G401 (cell line): Measurements from ENCODE around the gene CTDSPL. TPM values are rescaled to one million over a fixed set of nuclear protein-coding genes. Genes with fewer than 3 reads are reported as not detected.

Experiments used
- DNase-seq: peaks from one replicate; pipeline ENCODE4 v3.0.0-alpha.2; 2015; ENCODE audit warnings: low spot score
- in situ Hi-C: cut with HindIII; loops from 2 replicates; pipeline ENCODE4 v1.10.0; 2016; ENCODE audit warnings: low sequenced_read_pairs, mixed read lengths
- total RNA-seq: library from RNA; depleted of rRNA; stranded (reverse); fragments of >200 nt; shearing (Covaris generic); gene quantifications from 2 replicates; pipeline ENCODE4 v1.2.3, GENCODE V29; 2014

The CTDSPL gene
- total RNA-seq, 1 experiment from 2014 or later = 77.9 TPM

- in situ Hi-C loops = no loop called here
- peak; percentile 39 for DNase-seq
These were observed 141.7 kb downstream of the CTDSPL start for GRCh38 chr3:38003371-38003816.

- DNase-seq = no peak
- in situ Hi-C loops = no loop called here
These were observed 142.2 kb downstream of the CTDSPL start for GRCh38 chr3:38003817-38004414.

GRCh38 chr3:38004415-38005075 is 142.9 kb downstream of the CTDSPL start:
- peak; percentile 79 for DNase-seq
- in situ Hi-C loops = no loop called here

- peak; percentile 58 for DNase-seq
- in situ Hi-C loops = no loop called here
These were observed 143.7 kb downstream of the CTDSPL start for GRCh38 chr3:38005076-38006020.

- in situ Hi-C loops = no loop called here
These were observed 144.4 kb downstream of the CTDSPL start for GRCh38 chr3:38006031-38006430.

GRCh38 chr3:38006445-38006995 is 144.8 kb downstream of the CTDSPL start:
- in situ Hi-C loops = no loop called here
- no peak for DNase-seq

More at GRCh38 chr3:38006031-38006430, 144.4 kb downstream of the CTDSPL start:
- DNase-seq = no peak

GRCh38 chr3:38007754-38008090 is 146.0 kb downstream of the CTDSPL start:
- in situ Hi-C loops = no loop called here
- DNase-seq = no peak

- in situ Hi-C loops = no loop called here
- no peak for DNase-seq
These were observed 146.6 kb downstream of the CTDSPL start for GRCh38 chr3:38008191-38008701.

GRCh38 chr3:38008971-38009580 is 147.4 kb downstream of the CTDSPL start:
- in situ Hi-C loops = no loop called here
- DNase-seq = no peak

GRCh38 chr3:38009807-38010591 is 148.3 kb downstream of the CTDSPL start:
- in situ Hi-C loops = no loop called here
- DNase-seq = no peak

- DNase-seq = no peak
- in situ Hi-C loops = no loop called here
These were observed 149.4 kb downstream of the CTDSPL start for GRCh38 chr3:38011111-38011510.

- in situ Hi-C loops = no loop called here
- no peak for DNase-seq
These were observed 153.8 kb downstream of the CTDSPL start for GRCh38 chr3:38015485-38015884.

GRCh38 chr3:38015984-38016383 is 154.3 kb downstream of the CTDSPL start:
- in situ Hi-C loops = no loop called here
- no peak for DNase-seq

- DNase-seq = no peak
- in situ Hi-C loops = no loop called here
These were observed 154.7 kb downstream of the CTDSPL start for GRCh38 chr3:38016410-38016809.

- no peak for DNase-seq
- in situ Hi-C loops = no loop called here
These were observed 155.3 kb downstream of the CTDSPL start for GRCh38 chr3:38016847-38017444.

GRCh38 chr3:38017445-38018295 is 156.0 kb downstream of the CTDSPL start:
- no peak for DNase-seq
- in situ Hi-C loops = no loop called here
